Measurements from ENCODE around the gene ABHD17B. TPM values are rescaled to one million over a fixed set of nuclear protein-coding genes. Genes with fewer than 3 reads are reported as not detected.
A peak's percentile ranks its signal among the peaks of the same experiment; 100 is the strongest.

ABHD17B gene
- total RNA-seq, 1 experiment from 2014 or later = 49.0 TPM

DNA sequence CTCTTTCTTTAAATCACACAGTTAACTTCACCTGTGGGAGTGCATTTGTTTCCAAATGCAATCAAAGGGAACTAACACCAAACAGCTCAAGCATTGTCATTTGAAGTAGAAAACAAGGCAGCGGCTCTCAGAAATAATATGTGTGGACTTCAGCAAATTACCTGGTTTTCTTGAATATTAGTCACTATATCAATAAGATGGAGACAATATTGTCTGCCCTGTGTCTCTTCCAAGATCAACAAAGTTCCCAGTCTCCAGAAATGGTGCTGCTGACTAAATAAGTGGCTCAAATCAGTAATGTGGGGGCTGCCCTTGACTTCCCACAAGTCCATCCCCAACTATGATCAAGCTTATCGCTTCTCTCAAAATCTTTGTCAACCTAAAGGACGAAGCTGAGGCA is 89.6 kb downstream of the ABHD17B start:
- no peak for DNase-seq (ENCODE audit: low read depth)

DNA sequence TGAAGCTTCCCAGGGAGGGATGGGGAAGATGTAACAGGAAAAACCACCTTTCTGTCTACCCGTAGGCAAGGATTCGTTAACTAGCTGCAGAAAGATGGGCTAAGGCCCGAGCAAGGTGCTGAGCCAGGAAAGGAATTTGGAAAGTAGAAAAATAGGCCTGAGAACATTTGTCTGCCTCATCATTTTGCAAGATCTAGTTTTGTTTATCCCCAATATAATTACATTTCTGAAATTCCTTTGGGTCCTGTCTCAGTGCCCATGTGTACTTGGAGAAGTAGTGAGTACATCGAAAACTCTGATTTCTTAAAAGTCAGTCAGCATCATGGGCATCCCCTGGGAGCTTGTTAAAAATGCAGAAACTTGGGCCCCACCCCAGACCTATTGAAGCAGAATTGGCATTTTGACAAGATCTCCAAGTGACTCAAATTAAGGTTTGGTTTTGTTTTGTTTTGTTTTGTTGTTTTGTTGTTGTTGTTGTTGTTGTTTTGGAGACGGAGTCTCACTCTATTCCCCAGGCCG is 90.5 kb downstream of the ABHD17B start:
- DNase-seq (ENCODE audit: low read depth) = no peak

DNA sequence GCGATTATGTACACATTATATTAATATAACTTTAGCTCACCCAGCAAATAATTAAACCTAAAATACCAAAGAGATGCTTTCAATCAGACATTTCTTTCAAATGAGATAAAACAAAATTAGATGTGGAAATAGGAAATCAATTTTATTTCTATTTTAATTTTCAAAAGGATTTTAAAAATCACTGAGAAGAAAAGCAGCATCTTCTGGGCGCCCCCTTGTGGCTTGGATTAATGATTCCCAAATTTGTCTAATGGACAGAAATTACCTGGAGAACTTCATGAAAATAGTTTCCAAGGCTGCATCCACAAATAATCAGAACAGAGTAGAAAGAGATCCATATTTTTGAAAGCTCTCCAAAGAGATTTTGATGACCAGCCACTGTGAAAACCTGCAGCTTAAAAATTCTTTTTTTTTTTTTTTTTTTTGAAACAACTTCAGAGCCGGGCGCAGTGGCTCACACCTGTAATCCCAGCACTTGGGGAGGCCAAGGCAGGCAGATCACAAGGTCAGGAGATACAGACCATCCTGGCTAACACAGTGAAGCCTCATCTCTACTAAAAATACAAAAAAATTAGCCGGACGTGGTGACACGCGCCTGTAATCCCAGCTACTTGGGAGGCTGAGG is 91.8 kb downstream of the ABHD17B start:
- DNase-seq (ENCODE audit: low read depth) = peak; percentile 41

GRCh38 chr9:71816916-71817451 is 94.0 kb downstream of the ABHD17B start:
- no peak for DNase-seq (ENCODE audit: low read depth)

Other genes starting within 250 kb of the ABHD17B start
- gene CEMIP2, start 142.7 kb downstream of the ABHD17B start, total RNA-seq (2014; rRNA removed; shearing (Covaris generic)) = 42.3 and 47.3 TPM in 2 replicates
- 24.9 and 32.2 TPM in 2 replicates for gene C9orf85, start 446 bp upstream of the ABHD17B start, total RNA-seq (2014; rRNA removed; shearing (Covaris generic))
- gene C9orf57, start 149.4 kb upstream of the ABHD17B start, total RNA-seq (2014; rRNA removed; shearing (Covaris generic)) = 0.15 TPM in 1 of 2 replicates, not detected in the other
- 0.49 and 0.66 TPM in 2 replicates for gene GDA, start 238.2 kb upstream of the ABHD17B start, total RNA-seq (2014; rRNA removed; shearing (Covaris generic))